GM19043 (cell line): ENCODE data around the gene BRIP1.
"Not testable (repeated sequence)": the region's sequence is repeated elsewhere in the genome, so short reads cannot be mapped to it uniquely, and the experiment has no call there.

Source experiments
- ATAC-seq: cut with Tn5 transposase; IDR thresholded peaks from one replicate; pipeline ENCODE4 v1.9.1; 2021; ENCODE audit warnings: low read depth; ENCODE audit not compliant: unreplicated experiment

BRIP1 gene

GRCh38 chr17:61673019-61673897 is 190.1 kb downstream of the BRIP1 start:
- not testable (repeated sequence) for ATAC-seq

- ATAC-seq, result no peak
These were observed 191.2 kb downstream of the BRIP1 start for GRCh38 chr17:61672140-61672539.

- no peak for ATAC-seq
These were observed 192.6 kb downstream of the BRIP1 start for GRCh38 chr17:61670691-61671090.

- ATAC-seq, result no peak
These were observed 193.8 kb downstream of the BRIP1 start for GRCh38 chr17:61669522-61669921.

GRCh38 chr17:61668486-61668885 is 194.8 kb downstream of the BRIP1 start:
- ATAC-seq, result no peak

- ATAC-seq, result not testable (repeated sequence)
These were observed 196.8 kb downstream of the BRIP1 start for GRCh38 chr17:61666406-61667088.

- ATAC-seq, result no peak
These were observed 200.0 kb downstream of the BRIP1 start for GRCh38 chr17:61663310-61663709.

- no peak for ATAC-seq
These were observed 200.6 kb downstream of the BRIP1 start for GRCh38 chr17:61662741-61663140.

GRCh38 chr17:61662186-61662585 is 201.1 kb downstream of the BRIP1 start:
- ATAC-seq, result no peak

GRCh38 chr17:61660746-61661485 is 202.4 kb downstream of the BRIP1 start:
- ATAC-seq, result no peak

GRCh38 chr17:61659437-61659836 is 203.9 kb downstream of the BRIP1 start:
- ATAC-seq, result no peak

GRCh38 chr17:61658183-61658582 is 205.1 kb downstream of the BRIP1 start:
- no peak for ATAC-seq

- no peak for ATAC-seq
These were observed 206.0 kb downstream of the BRIP1 start for GRCh38 chr17:61657338-61657737.

- ATAC-seq, result no peak
These were observed 206.6 kb downstream of the BRIP1 start for GRCh38 chr17:61656721-61657217.

- ATAC-seq, result no peak
These were observed 212.6 kb downstream of the BRIP1 start for GRCh38 chr17:61650749-61651148.

- no peak for ATAC-seq
These were observed 214.7 kb downstream of the BRIP1 start for GRCh38 chr17:61648587-61648986.

- no peak for ATAC-seq
These were observed 216.3 kb downstream of the BRIP1 start for GRCh38 chr17:61647047-61647446.

- no peak for ATAC-seq
These were observed 216.8 kb downstream of the BRIP1 start for GRCh38 chr17:61646482-61646881.

GRCh38 chr17:61645920-61646319 is 217.4 kb downstream of the BRIP1 start:
- ATAC-seq, result no peak

- ATAC-seq, result no peak
These were observed 218.2 kb downstream of the BRIP1 start for GRCh38 chr17:61644800-61645774.
